ENCODE data around the gene MAP4K4.
"Not testable (repeated sequence)": the region's sequence is repeated elsewhere in the genome, so short reads cannot be mapped to it uniquely, and the experiment has no call there.

Gene MAP4K4

DNA sequence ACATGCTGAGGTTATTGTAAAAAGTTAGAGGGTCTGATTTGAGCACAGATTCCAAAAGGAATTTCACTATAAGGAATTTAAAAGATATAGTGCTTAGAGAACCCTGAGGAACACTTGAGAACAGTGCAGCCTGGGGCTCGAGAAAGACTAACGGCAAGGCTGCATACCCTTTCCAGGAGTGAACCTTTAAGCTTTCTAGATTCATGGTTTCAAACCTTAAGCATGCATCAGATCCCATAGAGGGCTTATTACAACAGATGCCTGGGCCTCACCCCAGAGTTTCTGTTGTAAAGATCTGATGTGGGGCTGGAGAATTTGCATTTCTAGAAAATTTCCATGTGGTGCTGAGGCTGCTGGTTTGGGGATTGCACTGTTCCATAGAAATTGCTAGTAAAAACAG is 203.7 kb downstream of the MAP4K4 start:
- no peak for DNase-seq

DNA sequence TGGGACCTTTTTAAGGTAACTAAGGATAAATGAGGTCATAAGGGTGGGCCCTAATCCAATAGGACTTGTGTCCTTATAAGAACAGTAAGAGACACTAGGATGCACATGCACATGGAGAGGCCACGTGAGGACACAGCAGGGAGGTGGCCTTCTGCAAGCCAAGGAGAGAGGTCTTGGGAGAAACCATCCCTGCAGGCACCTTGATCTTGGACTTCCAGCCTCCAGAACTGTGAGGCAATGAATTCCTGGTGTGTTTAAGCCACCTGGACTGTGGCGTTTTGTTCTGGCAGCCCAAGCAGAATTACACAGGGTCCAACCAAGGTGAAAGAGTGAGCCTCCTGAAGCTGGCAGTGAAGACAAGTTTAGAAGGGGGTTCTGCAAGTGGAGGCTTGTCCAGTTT is 204.7 kb downstream of the MAP4K4 start:
- no peak for DNase-seq

- no peak for DNase-seq
These were observed 207.4 kb downstream of the MAP4K4 start for GRCh38 chr2:101904916-101905315.

- no peak for DNase-seq
These were observed 208.3 kb downstream of the MAP4K4 start for GRCh38 chr2:101905746-101906336.

- no peak for DNase-seq
These were observed 212.3 kb downstream of the MAP4K4 start for GRCh38 chr2:101909760-101910159.

DNA sequence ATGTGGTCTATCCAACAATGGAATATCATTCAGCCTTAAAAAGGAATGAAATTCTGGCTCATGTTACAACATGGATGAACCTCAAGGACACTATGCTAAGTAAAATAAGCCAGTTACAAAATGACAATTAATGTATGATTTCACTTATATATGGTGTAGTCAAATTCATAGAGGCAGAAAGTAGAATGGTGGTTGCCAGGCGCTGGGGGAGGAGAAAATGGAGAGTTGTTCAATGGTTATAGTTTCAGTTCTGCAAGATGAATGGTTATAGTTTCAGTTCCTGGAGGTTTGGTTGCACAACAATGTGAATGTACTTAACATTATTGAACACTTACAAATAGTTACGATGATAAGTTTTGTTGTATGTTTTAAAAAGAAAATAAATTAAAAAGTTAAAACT is 215.0 kb downstream of the MAP4K4 start:
- DNase-seq = no peak

DNA sequence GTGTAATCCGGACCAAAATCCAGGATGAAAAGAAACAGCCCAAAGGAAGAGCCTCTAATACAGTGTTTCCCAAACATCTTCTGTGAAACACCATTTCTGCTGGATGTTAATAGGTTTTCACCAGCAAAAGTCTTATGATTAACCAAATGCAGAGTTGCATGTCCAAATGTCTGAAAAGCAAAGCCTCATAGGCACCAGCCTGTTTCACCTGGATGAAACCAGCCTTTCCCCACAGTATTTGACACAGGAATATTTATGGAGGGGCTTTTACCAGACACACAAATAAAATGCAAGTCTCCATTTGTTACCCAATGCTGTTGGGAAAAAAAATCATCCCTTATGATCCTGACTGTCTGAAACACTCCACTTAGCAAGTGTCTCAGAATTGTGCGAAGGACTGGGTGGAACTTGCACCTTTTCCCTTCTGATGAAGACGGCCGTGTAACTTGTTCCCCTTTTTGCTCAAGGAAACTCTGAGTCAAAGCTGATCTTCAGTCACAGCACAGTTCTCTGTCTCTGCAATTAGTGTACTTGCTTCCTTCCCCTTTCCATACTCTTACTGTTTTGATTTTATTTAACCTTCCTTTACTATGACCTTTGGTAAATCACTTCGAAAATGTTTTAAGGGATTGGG is 223.9 kb downstream of the MAP4K4 start:
- peak in 1 of 51 donors; percentile 8 for DNase-seq

GRCh38 chr2:101921953-101922325 is 224.4 kb downstream of the MAP4K4 start:
- DNase-seq = no peak

DNA sequence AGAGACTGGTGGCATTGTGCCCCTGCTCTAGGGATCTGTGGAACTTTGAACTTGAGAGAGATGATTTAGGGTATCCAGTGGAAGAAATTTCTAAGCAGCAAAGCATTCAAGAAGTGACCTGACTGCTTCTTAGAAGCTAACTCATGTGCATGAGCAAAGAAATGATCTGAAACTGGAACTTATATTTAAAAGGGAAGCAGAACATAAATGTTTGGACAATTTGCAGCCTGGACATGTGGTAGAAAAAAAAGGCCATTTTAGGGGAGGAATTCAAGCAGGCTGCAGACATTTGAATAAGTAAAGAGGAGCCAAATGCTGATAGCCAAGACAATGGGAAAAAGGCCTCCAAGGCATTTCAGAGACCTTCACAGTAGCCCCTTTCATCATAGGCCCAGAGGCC is 226.8 kb downstream of the MAP4K4 start:
- DNase-seq = not testable (repeated sequence)

- no peak for DNase-seq
These were observed 232.5 kb downstream of the MAP4K4 start for GRCh38 chr2:101930019-101930418.

GRCh38 chr2:101930847-101931246 is 233.3 kb downstream of the MAP4K4 start:
- DNase-seq = no peak

DNA sequence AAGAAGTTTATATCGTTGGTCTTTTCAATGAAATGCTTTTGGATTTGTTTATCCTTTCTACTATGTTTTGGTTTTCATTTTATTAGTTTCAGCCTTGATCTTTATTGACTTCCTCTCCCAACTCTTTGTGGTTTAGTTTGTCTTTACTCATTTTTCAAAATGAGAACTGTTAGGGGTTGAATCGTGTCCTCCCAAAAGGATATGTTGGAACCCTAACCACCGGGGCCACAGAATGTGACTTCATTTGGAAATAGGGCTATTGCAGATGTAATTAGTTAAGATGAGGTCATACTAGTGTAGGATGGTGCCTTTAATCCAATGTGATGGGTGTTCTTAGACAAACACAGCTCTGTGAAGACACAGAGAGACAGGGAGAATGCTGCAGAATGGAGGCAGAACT is 233.9 kb downstream of the MAP4K4 start:
- DNase-seq = no peak

- not testable (repeated sequence) for DNase-seq
These were observed 238.3 kb downstream of the MAP4K4 start for GRCh38 chr2:101935764-101936163.

DNA sequence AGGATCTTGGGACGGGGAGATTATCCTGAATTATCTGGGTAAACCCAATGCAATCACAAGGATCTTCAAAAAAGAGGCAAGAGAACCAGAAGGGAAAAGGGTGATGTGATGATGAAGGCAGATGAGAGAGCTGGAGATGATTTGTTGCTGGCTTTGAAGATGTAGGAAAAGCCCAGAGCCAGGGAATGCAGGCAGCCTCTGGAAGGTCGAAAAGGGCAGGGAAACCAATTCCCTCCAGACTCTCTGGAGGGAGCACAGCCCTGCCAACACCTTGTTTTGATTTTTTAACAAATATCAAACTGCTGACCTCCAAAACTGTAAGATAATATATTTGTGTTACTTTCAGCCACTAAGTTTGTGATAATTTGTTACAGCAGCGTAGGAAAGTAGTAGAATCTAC is 245.3 kb downstream of the MAP4K4 start:
- no peak for DNase-seq
